SK-N-DZ (cell line): ENCODE results near the gene NPPB. TPM values are rescaled to one million over a fixed set of nuclear protein-coding genes. Genes with fewer than 3 reads are reported as not detected.
"Not testable (repeated sequence)": the region's sequence is repeated elsewhere in the genome, so short reads cannot be mapped to it uniquely, and the experiment has no call there.

Source experiments
- DNase-seq: peaks from one replicate; pipeline ENCODE4 v3.0.0-alpha.2; 2015; ENCODE audit warnings: low spot score
- polyA plus RNA-seq, 2 experiments: library from polyadenylated mRNA; depleted of rRNA; stranded (reverse); fragments of >200 nt; gene quantifications; 2 replicates each; pipeline ENCODE4 v1.2.3, GENCODE V29; 2014

Gene NPPB
- polyA plus RNA-seq (2014; cell fraction: cytosol; rRNA removed), result not detected in 2 replicates
- not detected in 2 replicates for polyA plus RNA-seq (2014; cell fraction: nucleus; rRNA removed)

GRCh38 chr1:11858613-11858967, at the start of gene NPPB:
Gene NPPB, minus strand, starts transcription at chr1:11858945. Its CDS starts 112 bp downstream, at chr1:11858833.
- no peak for DNase-seq

GRCh38 chr1:11908095-11908675, 49.4 kb upstream of the NPPB start:
- DNase-seq, result peak; percentile 96

- DNase-seq, result peak; percentile 96
Measured at GRCh38 chr1:11907275-11908094, 48.7 kb upstream of the NPPB start.

- no peak for DNase-seq
Measured at GRCh38 chr1:11906870-11907269, 48.1 kb upstream of the NPPB start.

- DNase-seq, result no peak
Measured at GRCh38 chr1:11904978-11905377, 46.2 kb upstream of the NPPB start.

GRCh38 chr1:11904156-11904555, 45.4 kb upstream of the NPPB start:
- DNase-seq, result not testable (repeated sequence)

DNA sequence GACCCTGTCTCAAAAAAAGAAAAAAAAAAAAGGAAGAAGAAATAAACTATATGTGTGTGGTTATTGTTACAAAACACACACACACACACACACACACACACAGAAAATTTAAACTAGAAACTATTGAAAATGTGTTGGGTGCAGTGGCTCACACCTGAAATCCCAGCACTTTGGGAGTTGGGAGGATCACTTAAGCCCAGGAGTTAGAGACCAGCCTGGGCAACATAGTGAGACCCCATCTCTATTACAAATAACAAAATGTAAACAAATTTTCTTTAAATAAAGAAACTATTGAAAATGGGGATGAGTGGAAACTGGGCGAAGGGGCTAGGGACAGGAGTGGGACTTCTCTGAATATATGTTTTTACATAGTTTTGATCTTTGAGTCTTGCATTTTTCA, 44.5 kb upstream of the NPPB start:
- DNase-seq, result no peak

DNA sequence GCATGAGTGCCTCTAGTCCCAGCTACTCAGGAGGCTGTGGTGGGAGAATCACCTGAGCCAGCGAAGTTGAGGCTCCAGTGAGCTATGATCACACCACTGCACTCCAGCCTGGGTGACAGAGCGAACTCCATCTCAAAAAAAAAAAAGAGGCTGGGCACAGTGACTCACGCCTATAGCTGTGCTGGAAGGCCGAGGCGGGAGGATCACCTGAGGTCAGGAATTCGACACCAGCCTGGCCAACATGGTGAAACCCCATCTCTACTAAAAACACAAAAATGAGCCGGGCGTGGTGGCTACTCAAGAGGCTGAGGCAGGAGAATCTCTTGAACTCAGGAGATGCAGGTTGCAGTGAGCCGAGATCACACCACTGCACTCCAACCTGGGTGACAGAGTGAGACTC, 42.7 kb upstream of the NPPB start:
- not testable (repeated sequence) for DNase-seq

DNA sequence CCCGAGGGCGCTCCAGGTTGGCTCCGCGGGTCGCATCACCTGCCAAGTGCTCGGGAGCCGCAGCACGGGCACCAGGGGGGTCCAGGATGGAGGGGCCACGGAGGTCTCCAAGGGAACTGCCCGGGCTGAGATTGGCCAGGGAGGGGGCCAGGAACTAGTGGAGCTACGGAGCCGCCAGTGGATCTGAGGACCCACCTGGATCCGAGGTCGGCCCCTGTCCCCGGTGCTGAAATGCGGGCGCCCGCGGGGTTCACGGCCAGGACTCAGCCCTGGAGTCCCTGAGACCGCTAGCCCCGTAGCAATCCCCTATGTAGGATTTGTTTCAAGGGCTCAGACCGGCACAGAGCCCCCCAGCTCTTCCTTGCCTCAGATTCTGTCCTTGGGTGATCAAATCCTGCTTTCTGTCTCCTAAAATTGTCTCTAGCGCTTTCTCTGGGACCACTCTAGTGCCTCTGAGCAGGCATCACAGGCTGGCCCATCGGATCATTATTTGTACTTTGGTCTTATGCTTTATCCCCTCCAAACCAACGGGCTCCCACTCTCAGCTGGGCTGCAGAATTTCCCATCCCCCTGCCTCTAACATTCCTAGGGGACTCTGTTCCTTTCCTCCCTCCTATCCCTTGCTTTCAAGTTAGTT, 40.2 kb upstream of the NPPB start:
- DNase-seq, result no peak

DNA sequence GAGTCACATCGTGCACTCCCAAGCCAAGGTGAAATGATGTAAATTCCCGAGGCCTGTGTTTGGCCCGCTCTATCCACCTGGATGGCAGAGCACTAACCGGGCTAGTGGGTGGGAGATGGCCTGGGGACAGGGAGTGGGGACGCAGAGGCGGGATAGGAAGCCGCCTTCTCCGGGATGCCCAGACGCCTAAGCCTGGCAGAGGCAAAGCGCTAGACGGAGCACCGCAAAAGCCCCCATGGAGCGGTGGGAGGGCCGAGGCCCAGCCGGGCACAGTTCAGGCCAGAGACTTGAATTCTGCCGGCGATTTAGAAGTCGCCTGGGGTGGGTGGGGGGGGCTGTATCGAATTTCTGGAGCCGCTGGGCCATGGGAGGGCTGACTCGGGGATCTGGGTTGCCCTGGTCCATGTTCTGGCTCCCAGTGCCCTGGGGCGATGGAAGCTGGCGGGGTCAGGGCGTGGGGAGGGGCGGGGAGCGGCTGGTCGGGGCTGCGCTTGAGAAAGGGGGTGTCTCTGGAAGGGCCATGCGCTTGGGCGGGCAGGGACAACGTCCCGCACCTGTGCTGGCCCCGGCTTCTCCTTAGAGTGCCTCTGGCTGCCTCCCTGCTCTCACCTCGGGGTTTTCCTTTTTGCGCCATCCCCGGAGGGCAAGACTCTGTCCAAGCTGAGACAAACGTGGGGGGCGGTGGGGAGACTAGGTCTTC, 39.5 kb upstream of the NPPB start:
- no peak for DNase-seq

DNA sequence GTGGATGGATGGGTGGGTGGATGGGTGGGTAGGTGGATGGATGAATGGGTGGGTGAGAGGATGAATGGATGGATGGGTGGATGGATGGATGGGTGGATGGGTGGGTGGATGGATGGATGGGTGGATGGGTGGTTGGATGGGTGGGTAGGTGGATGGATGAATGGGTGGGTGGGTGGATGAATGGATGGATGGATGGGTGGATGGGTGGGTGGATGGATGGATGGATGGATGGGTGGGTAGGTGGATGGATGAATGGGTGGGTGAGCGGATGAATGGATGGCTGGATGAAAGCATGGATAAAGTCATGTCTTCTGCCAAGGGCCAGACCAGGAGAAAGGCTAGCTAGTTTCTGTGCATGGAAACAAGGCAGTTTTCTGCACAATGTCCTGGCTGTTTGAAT, 35.8 kb upstream of the NPPB start:
- DNase-seq, result not testable (repeated sequence)

GRCh38 chr1:11893907-11894251, 35.1 kb upstream of the NPPB start:
- peak; percentile 45 for DNase-seq

DNA sequence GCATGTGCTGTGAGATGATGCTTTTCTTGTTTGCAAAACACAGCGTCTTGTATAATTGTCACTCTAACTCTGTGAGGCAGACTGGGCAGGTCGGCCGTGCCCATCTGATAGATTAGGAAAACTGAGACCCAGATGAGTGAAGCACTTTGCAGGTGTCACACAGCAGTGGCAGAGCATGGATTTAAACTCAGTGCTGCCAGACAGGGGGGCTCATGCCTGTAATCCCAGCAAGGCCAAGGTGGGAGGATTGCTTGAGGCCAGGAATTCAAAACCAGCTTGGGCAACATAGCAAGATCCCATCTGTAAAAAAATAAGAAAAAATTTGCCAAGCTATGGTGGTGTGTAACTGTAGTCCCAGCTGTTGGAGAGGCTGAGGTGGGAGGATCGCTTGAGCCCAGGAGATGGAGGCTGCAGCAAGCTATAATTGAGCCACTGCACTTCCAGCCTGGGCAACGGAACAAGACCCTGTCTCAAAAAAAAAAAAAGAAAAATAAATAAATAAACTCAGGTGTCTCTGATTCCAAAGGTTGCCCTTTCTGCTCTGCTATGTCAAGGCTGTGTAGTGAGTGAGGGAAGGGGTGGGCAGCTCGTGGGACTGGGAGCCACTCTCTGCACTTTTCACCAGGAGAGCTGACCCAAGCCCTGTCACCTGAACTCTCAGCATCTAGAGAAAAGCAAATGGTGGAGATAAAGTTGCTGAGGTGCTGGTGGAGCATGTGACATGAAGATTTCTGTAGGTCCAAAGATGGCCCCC, 32.9 kb upstream of the NPPB start:
- no peak for DNase-seq

- no peak for DNase-seq
Measured at GRCh38 chr1:11888877-11889208, 30.1 kb upstream of the NPPB start.

DNA sequence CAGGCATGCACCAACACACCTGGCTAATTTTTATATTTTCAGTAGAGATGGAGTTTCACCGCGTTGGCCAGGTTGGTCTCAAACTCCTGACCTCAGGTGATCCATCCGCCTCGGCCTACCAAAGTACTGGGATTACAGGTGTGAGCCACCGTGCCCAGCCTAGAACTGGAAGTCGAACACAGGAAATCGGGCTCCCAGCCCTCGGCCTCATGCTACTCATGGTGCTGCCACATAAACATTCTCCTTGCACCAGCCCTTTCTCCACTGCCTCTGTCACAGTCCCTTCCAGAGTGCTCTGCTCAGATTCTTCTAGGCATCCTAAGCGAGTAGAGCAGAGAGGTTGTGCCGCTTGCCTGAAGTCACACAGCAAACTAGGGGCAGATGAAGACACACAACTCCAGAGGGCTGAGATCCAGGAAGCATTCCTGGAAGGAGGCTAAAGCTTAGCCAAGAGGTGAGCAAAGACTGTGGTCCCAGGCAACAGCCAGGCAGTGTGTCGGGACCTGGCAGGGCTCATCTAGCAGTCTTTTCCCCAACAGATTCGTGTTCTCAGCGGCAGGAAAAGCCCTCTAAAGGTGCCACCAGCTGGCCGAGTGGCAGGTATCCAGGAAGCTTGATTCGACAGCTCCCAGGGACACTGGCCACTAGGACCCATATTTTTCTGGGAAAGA, 29.6 kb upstream of the NPPB start:
- DNase-seq, result no peak

GRCh38 chr1:11887666-11888007, 28.9 kb upstream of the NPPB start:
- no peak for DNase-seq

DNA sequence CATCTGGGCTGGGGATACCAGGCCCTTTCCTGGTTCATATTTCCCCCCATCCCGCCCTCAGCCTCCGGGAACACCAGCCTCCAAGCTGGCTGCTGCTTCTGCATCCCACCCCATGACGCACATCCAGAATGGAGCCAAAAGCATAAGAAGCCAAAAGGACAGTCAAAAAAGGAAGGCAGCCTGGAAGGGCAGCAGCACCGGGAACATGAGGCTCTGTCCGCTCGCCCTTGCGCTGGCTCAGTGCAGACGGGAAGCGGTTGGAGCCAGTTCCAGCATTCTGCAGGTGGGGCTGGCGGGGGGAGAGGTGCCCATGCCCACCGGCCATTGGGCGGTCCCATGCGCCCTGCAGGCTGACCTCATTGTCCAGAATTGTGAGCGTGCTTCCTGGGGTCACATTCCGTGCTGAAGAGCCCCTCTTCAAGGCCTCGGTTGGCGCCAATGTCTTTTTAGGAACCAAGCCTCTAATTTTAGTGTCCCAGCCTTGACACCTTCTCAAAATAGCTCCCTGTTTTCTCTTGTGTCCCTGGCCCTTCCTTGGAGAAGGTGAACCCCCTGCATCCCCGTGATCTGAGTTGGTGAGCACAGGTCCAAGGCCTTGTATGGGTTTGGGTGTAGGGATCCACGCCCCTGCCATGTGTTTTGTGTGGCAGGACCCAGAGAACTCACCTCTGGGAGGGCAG, 28.4 kb upstream of the NPPB start:
- DNase-seq, result no peak

DNA sequence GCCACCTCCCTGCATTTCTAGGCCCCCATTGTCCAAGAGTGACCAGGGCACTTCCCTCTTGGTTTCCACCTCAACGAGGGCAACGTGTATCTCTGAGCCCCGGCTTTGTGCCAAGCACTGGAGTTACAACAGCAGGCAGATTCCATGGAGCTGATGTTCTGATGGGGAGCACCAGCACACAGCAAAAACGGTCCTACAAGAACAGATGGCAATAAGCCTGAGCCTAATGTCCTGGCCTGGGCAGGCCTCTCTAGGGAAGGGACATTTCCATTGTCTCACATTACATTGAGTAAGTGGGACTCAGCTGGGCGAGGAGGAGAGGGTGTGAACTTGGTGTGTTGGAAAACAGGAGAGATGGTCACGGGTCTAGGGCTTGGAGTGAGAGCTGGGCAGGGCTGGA, 27.2 kb upstream of the NPPB start:
- DNase-seq, result no peak

DNA sequence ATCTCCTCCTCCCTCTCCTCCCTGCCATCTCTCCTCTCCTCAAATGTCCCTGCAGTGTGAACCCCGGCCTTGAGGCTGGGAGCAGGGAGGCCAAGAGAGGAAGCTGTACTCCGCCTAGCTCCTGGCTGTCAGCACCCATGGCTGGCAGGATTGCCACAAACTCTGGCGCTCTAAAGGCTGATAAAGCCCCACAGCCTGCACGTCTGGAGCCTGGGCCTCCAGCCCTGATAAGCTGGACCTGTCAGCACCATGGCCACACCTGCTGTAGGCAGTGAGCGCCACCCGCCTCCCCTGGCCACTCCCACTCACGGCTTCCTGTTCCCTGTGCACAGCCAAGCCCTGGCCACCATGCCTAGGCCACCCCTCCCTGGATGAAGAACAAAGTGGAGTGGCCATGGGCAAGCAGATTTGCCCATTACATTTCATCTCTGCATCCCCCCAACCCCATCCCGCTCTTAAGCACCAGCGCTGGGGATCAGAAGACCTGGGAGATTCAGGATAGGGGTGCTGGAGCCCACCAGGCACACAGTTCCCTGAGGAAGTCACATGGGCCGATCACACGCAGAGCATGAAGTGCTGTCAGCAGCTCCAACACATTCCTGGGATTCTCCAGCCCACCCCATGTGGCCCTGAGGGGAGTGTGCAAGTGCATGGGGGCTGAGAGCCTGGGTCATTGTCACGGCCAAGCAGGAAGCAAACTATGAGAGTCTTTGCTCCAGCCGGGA, 24.2 kb upstream of the NPPB start:
- no peak for DNase-seq
